Kidney glomerular epithelial cell (primary cell): ENCODE measurements around the gene GPRC6A.
A peak's percentile ranks its signal among the peaks of the same experiment; 100 is the strongest.

Experiments used
- DNase-seq: peaks from one replicate; lab custom pipeline; 2025; lab: John Stamatoyannopoulos, UW

The GPRC6A gene

DNA sequence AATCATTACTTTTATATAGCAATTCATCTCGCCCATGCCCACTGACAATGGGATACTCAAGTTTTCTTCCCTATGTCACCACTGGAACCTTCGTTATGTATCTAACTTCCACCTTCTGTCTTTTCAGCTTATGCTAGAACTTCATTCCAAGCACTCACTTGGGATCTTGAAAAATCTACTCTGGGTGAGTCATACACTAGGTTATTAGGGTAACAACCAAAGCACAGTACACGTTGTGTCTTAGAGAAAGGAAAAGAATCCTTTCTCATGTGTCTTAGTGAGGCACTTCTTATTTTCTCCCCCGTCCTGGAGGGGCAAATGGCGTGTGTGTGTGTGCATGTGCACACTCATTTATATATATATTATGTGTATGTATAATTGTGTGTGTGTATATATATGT lies 45.0 kb downstream of the GPRC6A start:
- no peak for DNase-seq

DNA sequence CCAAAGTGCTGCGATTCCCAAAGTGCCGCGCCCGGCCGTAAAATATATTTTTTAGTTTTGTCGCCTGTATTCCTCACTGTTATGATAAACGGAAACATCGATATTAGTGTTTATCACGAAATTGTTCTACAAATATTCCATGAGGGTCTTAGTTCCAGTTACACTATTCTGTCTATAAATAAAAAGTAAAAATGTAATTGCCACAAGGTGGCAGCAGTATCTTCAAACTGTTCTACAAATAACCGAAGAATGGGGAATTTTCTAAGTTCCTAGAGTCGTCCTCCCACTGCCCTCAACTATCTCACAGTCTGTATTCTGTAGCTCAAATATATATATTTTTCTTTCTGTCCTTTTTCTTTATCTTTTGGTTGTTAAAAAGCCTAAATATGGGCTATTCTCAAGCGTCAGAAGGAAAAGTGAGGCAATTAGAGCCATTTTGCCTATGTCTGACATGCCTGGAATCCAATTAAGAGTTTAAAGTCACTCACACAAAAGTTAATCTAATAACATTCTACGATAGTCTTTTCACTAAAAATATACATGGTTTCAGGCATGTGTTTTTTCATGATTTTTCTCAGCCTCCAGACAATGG lies 49.2 kb downstream of the GPRC6A start:
- DNase-seq: peak; percentile 42

GRCh38 chr6:116773886-116774285 lies 55.0 kb downstream of the GPRC6A start:
- DNase-seq: no peak

GRCh38 chr6:116772450-116772849 lies 56.4 kb downstream of the GPRC6A start:
- DNase-seq: no peak

- no peak for DNase-seq
These were observed 61.2 kb downstream of the GPRC6A start for GRCh38 chr6:116767715-116768114.

DNA sequence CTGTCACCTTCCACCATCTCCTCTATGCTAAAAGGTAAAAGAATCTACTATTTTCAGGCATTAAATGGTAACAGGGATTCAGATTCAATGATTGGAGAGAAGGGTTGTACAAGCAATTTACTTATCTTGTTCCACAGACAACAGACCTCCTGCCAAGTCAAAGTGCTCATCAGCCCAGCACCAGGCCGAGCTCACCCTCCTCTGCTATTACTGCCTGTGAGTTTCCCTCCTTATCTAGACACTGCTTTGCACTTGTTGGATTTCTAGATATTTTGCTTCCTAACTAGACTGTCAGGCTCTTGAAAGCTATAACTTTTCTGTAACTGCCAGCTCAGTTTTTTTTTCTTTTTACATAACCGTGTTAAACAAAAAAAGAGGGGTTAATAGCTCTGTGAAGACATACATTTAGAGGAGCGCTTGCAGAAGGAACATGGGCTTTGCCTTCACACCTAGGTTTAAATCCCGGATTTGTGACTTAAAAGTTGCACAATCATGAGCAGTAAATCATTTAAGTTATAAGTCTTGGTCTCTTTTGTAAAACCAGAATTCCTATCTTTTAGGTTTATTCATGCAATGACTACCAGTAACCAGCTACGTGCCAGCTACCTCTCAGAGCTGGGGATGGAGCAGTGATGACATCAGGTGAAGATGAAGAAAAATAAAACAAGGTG lies 62.2 kb downstream of the GPRC6A start:
- no peak for DNase-seq

- no peak for DNase-seq
These were observed 63.7 kb downstream of the GPRC6A start, which contains the start of gene FAM162B for GRCh38 chr6:116764961-116765841. Gene FAM162B (minus strand): TSS chr6:116765719. CDS start chr6:116765576, 143 bp downstream.

DNA sequence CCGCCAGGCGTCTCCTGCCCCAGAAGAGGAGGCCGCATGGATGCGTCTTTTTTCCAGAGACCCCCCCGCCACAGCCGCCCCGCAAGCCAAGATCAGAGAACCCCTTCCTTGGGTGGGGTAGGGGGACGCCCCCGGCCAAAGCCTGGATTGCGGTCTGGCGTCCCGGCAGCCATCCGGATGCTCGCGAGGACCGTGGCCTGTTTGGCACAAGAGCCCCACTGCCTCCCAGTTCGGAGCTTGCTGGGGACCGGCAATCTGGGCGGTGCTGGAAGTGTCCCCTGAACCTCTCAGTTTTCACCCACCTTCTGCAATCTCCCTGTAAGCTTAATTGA lies 64.3 kb downstream of the GPRC6A start:
- DNase-seq: no peak

GRCh38 chr6:116763906-116764628 lies 64.8 kb downstream of the GPRC6A start:
- no peak for DNase-seq

DNA sequence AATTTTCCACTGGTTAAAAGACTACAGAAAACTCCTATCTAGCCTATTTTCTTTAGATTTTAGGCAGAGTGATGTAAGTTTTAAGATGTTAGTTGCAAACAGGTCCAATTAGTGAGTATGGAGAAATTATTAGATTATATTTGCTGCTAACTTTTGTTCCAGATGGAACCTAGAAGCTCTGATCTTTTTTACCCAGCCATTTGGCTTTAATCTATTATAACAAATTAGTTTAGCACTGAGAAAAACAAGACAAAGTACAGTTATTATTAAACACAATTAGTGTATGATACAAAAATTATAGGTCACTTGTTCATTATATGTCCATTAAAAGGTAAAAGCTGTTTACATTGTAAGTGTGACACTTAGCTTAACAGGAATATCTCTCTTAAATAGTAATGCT lies 65.8 kb downstream of the GPRC6A start:
- DNase-seq: no peak

DNA sequence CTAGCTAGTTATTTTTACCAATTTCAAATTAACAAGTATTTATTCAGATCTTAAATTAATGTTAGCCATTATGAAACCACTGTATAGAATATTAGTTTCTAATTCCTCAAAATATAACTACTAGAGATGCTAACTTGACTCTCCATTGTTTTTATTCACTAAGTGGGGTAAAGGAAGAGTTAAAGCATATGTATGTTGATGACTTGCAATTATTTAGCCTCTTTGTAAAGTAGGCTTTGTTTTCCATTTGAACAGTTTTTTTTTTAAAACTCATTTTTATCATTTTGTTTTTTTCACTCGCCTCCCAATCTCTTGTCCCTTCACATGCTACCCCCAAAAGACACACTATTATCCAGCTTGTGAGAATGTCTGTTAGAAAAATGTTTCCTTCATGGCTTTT lies 66.6 kb downstream of the GPRC6A start:
- no peak for DNase-seq

GRCh38 chr6:116761779-116762178 lies 67.1 kb downstream of the GPRC6A start:
- DNase-seq: no peak

- DNase-seq: no peak
These were observed 83.7 kb downstream of the GPRC6A start for GRCh38 chr6:116745176-116745575.
